SK-N-SH (cell line): Measurements from ENCODE around the gene ECEL1.
A peak's percentile ranks its signal among the peaks of the same experiment; 100 is the strongest.

ENCODE experiments used
- EZH2phosphoT487 ChIP-seq: fragments of 200-600 bp; sonication (generic); IDR thresholded peaks from 2 replicates; pipeline ENCODE4 v1.6.1; 2017; ENCODE audit warnings: low read depth, mixed run types, mild to moderate bottlenecking, antibody characterized with exemption, moderate library complexity, borderline replicate concordance
- GABPA ChIP-seq: IDR thresholded peaks from 2 replicates; pipeline ENCODE4 v1.4.0; 2012; ENCODE audit warnings: low read depth, mild to moderate bottlenecking
- JUND ChIP-seq: IDR thresholded peaks from 2 replicates; pipeline ENCODE4 v1.4.0; 2012
- MXI1 ChIP-seq: IDR thresholded peaks from 2 replicates; pipeline ENCODE4 v1.6.1; 2012; ENCODE audit warnings: mild to moderate bottlenecking, low read depth, low read length, improper control_type of control experiment
- NFIC ChIP-seq: IDR thresholded peaks from 2 replicates; pipeline ENCODE4 v1.4.0; 2012; ENCODE audit warnings: borderline replicate concordance
- REST ChIP-seq: IDR thresholded peaks from 2 replicates; pipeline ENCODE4 v1.6.1; 2012; ENCODE audit warnings: mild to moderate bottlenecking, low read depth, low read length, moderate library complexity
- SIN3A ChIP-seq: IDR thresholded peaks from 2 replicates; pipeline ENCODE4 v1.6.1; 2012; ENCODE audit warnings: low read depth, mild to moderate bottlenecking, low read length, moderate library complexity, borderline replicate concordance
- TEAD4 ChIP-seq: IDR thresholded peaks from 2 replicates; pipeline ENCODE4 v1.4.0; 2012; ENCODE audit warnings: mild to moderate bottlenecking, borderline replicate concordance; ENCODE audit not compliant: insufficient read depth
- TF ChIP-seq, protein P1 (sequence below): IDR thresholded peaks from 2 replicates; pipeline ENCODE4; 2012
- TF ChIP-seq, protein P2 (sequence below): fragments of 200-600 bp; sonication (generic); IDR thresholded peaks from 2 replicates; pipeline ENCODE4 v1.6.1; 2017; ENCODE audit warnings: antibody characterized with exemption, mild to moderate bottlenecking, moderate library complexity

DNA sequence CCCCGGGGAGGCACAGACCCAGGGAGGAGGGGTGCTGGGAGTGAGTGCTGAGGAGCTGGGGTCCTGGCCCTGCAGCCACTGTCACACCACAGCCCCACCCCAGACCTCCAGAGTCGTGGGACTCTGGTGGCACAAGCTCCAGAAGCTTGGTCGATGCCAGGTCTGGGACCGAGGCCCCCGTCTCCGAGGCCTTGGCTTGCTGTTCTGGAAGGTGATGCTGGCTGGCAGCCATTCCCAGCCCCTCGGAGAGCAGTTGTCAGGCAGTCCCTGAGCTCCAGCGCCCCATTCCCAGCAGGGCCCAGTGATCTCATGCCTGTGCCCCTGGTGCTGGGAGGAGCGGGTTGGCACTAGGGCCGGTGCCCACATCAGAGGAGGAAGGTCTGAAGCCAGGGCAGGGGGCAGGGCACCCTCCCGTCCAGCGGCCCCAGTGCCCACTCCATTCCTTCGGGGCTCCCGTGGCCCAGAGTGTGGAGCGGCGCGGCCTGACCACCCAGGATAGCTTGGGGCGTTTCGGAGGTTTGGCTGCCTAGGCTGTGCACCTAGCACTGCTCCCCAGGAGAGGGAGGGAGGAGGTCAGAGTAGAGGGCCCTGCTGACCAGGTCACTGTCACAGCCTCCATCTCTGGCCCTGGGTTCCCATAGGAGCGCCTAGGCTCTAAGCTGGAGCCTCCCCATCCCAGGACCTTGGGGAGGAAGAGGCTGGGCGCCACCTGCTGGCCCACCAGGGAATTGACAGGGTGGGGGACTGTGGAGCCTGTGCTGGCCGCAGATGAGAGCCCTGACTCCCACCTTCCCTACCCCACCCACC is 48.5 kb downstream of the ECEL1 start:
- no peak for TF ChIP-seq MXI1
- TF ChIP-seq, protein P1, sequence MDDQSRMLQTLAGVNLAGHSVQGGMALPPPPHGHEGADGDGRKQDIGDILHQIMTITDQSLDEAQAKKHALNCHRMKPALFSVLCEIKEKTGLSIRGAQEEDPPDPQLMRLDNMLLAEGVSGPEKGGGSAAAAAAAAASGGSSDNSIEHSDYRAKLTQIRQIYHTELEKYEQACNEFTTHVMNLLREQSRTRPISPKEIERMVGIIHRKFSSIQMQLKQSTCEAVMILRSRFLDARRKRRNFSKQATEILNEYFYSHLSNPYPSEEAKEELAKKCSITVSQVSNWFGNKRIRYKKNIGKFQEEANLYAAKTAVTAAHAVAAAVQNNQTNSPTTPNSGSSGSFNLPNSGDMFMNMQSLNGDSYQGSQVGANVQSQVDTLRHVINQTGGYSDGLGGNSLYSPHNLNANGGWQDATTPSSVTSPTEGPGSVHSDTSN, result no peak
- TF ChIP-seq, protein P2, sequence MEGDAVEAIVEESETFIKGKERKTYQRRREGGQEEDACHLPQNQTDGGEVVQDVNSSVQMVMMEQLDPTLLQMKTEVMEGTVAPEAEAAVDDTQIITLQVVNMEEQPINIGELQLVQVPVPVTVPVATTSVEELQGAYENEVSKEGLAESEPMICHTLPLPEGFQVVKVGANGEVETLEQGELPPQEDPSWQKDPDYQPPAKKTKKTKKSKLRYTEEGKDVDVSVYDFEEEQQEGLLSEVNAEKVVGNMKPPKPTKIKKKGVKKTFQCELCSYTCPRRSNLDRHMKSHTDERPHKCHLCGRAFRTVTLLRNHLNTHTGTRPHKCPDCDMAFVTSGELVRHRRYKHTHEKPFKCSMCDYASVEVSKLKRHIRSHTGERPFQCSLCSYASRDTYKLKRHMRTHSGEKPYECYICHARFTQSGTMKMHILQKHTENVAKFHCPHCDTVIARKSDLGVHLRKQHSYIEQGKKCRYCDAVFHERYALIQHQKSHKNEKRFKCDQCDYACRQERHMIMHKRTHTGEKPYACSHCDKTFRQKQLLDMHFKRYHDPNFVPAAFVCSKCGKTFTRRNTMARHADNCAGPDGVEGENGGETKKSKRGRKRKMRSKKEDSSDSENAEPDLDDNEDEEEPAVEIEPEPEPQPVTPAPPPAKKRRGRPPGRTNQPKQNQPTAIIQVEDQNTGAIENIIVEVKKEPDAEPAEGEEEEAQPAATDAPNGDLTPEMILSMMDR, result peak; percentile 67
- TF ChIP-seq JUND, result no peak
- no peak for TF ChIP-seq EZH2phosphoT487
- no peak for TF ChIP-seq NFIC
- TF ChIP-seq TEAD4, result no peak
- TF ChIP-seq GABPA, result no peak
- no peak for TF ChIP-seq REST
- no peak for TF ChIP-seq SIN3A
